K562 (cell line): ENCODE measurements around the gene EMC6. TPM values are rescaled to one million over a fixed set of nuclear protein-coding genes. Genes with fewer than 3 reads are reported as not detected.

Source experiments
- DMBX1 ChIP-seq: fragments of 250-450 bp; sonication (Bioruptor Pico); IDR thresholded peaks from 2 replicates; pipeline ENCODE4 v1.8.0; 2022; ENCODE audit warnings: inconsistent platforms, mild to moderate bottlenecking, moderate library complexity, borderline replicate concordance
- ELF2 ChIP-seq: fragments of 250-450 bp; sonication (Bioruptor Pico); IDR thresholded peaks from 2 replicates; pipeline ENCODE4 v1.5.0; 2021; ENCODE audit warnings: mild to moderate bottlenecking
- ESRRB ChIP-seq: fragments of 250-450 bp; sonication (Bioruptor Pico); IDR thresholded peaks from 2 replicates; pipeline ENCODE4 v1.5.0; 2020; ENCODE audit warnings: mild to moderate bottlenecking, moderate library complexity, borderline replicate concordance
- FUS ChIP-seq: fragments of 200-400 bp; formaldehyde crosslinking; optimal IDR thresholded peaks from 2 replicates; pipeline ENCODE3; 2017; ENCODE audit warnings: low read depth, low read length
- KAT7 ChIP-seq: sonication (generic); formaldehyde crosslinking; IDR thresholded peaks from 2 replicates; pipeline ENCODE4 v1.8.0; 2022; ENCODE audit warnings: missing genetic modification reagents, mild to moderate bottlenecking, borderline replicate concordance
- KAT8 ChIP-seq: fragments of 450-650 bp; IDR thresholded peaks from 2 replicates; pipeline ENCODE4 v1.6.1; 2016; ENCODE audit warnings: low read depth, mild to moderate bottlenecking
- KDM2B ChIP-seq: fragments of 250-450 bp; sonication (Bioruptor Pico); IDR thresholded peaks from 2 replicates; pipeline ENCODE4 v1.8.0; 2021; ENCODE audit warnings: mild to moderate bottlenecking, moderate library complexity
- MAFG ChIP-seq: fragments of 450-650 bp; conservative IDR thresholded peaks from 2 replicates; pipeline ENCODE4 v1.6.1; 2016; ENCODE audit warnings: missing genetic modification characterization, missing compliant biosample characterization
- POLR2H ChIP-seq: IDR thresholded peaks from 2 replicates; pipeline ENCODE4 v1.6.1; 2016; ENCODE audit warnings: missing genetic modification characterization, low read depth, mild to moderate bottlenecking, control low read depth, missing compliant biosample characterization, moderate library complexity
- RBM17 ChIP-seq: fragments of 200-400 bp; formaldehyde crosslinking; IDR thresholded peaks from 2 replicates; pipeline ENCODE4 v1.6.1; 2017; ENCODE audit warnings: low read depth, mild to moderate bottlenecking, low read length, borderline replicate concordance
- SP1 ChIP-seq: sonication (generic); formaldehyde crosslinking; IDR thresholded peaks from 2 replicates; pipeline ENCODE4 v1.8.1; 2022; ENCODE audit warnings: mild to moderate bottlenecking, missing genetic modification reagents
- THRAP3 ChIP-seq: fragments of 450-650 bp; IDR thresholded peaks from 2 replicates; pipeline ENCODE4 v1.6.1; 2016; ENCODE audit warnings: mild to moderate bottlenecking, inconsistent platforms, borderline replicate concordance
- ZBTB7A ChIP-seq: IDR thresholded peaks from 2 replicates; pipeline ENCODE4 v1.6.1; 2011; ENCODE audit warnings: low read depth, mild to moderate bottlenecking, low read length, moderate library complexity, borderline replicate concordance; ENCODE audit not compliant: control insufficient read depth
- polyA plus RNA-seq, 8 experiments: library from polyadenylated mRNA; depleted of rRNA in 4 of 8; stranded (reverse) in 5 of 8; unstranded in 3 of 8; fragments of >200 nt; fragmentation: Nextera tagmentation in 2 of 8; fragmentation: Illumina TruSeq in 1 of 8; extraction: Ambion mirVana in 2 of 8; extraction: Trizol in 1 of 8; gene quantifications; 2 replicates each; pipeline versions ENCODE4 v1.2.1 to v1.2.3, GENCODE V29; 2011 to 2014; ENCODE audit warnings: inconsistent platforms in 1 of 8, missing spikeins in 1 of 8
- total RNA-seq, 7 experiments: library from RNA; depleted of rRNA in 6 of 7; stranded (reverse); fragments of >200 nt in 6 of 7; fragmentation: Illumina TruSeq in 2 of 7; extraction: Trizol in 2 of 7; gene quantifications; 2 replicates each; pipeline versions ENCODE4 v1.2.1 to v1.2.3, GENCODE V29; 2011 to 2021; ENCODE audit warnings: low replicate concordance in 1 of 7
- TF ChIP-seq, protein P1 (sequence below): sonication (generic); formaldehyde crosslinking; IDR thresholded peaks from 2 replicates; pipeline ENCODE4 v1.9.0; 2022; ENCODE audit warnings: mild to moderate bottlenecking, missing genetic modification reagents
- TF ChIP-seq, protein P2 (sequence below), 3 experiments: fragments of 200-800 bp in 1 of 3; fragments of 250-450 bp in 1 of 3; fragments of 450-650 bp in 1 of 3; sonication (Bioruptor Pico) in 1 of 3; sonication (Bioruptor generic) in 1 of 3; formaldehyde crosslinking in 1 of 3; IDR thresholded peaks; 2 replicates each; pipeline versions ENCODE4 v1.6.1 to v1.8.0; 2016 to 2022; ENCODE audit warnings: mild to moderate bottlenecking in 2 of 3, missing genetic modification characterization in 2 of 3, missing compliant biosample characterization in 1 of 3, moderate library complexity in 1 of 3
- TF ChIP-seq, protein P3 (sequence below): fragments of 200-800 bp; sonication (Bioruptor generic); IDR thresholded peaks from 2 replicates; pipeline ENCODE4 v1.6.1; 2016; ENCODE audit warnings: missing genetic modification characterization, missing compliant biosample characterization
- TF ChIP-seq, protein P4 (sequence below): fragments of 250-450 bp; sonication (Bioruptor Pico); IDR thresholded peaks from 2 replicates; pipeline ENCODE4 v1.4.0; 2020

Gene EMC6
- total and polyA plus RNA-seq, 9 of the 15 experiments (the other 6 are each of a cell fraction or from before 2014, with no cell fraction given): 2.9 to 136 (median 24.9) TPM

DNA sequence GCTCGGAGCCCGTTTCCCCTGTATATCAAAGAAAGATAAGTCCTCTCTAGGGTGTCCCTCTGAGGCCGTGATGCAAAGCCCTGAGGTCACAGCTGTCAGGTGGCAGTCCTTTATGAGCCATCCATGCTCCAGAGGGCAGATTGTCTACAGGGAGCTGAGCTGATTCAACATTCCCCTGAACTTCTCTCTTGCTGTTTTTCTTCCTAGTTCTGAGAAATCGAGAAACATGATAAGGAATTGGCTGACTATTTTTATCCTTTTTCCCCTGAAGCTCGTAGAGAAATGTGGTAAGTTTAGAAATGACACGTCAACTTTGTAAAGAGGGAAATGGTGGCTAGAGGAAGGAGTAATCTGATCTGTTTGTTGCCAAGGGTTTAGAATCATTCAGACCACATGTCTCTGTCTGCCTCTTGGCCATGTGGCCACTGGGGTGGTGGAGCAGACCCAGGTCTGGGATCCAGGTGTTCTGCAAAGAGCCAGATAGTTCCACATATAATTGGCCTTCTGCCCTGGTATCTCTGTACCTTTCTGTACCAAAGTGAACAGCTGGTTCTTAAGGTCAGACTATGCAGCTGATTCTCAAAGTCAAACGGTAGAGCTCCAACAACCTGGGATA, 28.5 kb upstream of the EMC6 start (continued):
- TF ChIP-seq FUS: no peak
- TF ChIP-seq KAT8: no peak
- TF ChIP-seq DMBX1 (CRISPR knock-in tag): peak; percentile 31; the same call in 1 of the 2 replicates
- no peak for TF ChIP-seq ESRRB (CRISPR knock-in tag)
- TF ChIP-seq, protein P1, sequence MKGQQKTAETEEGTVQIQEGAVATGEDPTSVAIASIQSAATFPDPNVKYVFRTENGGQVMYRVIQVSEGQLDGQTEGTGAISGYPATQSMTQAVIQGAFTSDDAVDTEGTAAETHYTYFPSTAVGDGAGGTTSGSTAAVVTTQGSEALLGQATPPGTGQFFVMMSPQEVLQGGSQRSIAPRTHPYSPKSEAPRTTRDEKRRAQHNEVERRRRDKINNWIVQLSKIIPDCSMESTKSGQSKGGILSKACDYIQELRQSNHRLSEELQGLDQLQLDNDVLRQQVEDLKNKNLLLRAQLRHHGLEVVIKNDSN: peak; percentile 66
- TF ChIP-seq, protein P2, sequence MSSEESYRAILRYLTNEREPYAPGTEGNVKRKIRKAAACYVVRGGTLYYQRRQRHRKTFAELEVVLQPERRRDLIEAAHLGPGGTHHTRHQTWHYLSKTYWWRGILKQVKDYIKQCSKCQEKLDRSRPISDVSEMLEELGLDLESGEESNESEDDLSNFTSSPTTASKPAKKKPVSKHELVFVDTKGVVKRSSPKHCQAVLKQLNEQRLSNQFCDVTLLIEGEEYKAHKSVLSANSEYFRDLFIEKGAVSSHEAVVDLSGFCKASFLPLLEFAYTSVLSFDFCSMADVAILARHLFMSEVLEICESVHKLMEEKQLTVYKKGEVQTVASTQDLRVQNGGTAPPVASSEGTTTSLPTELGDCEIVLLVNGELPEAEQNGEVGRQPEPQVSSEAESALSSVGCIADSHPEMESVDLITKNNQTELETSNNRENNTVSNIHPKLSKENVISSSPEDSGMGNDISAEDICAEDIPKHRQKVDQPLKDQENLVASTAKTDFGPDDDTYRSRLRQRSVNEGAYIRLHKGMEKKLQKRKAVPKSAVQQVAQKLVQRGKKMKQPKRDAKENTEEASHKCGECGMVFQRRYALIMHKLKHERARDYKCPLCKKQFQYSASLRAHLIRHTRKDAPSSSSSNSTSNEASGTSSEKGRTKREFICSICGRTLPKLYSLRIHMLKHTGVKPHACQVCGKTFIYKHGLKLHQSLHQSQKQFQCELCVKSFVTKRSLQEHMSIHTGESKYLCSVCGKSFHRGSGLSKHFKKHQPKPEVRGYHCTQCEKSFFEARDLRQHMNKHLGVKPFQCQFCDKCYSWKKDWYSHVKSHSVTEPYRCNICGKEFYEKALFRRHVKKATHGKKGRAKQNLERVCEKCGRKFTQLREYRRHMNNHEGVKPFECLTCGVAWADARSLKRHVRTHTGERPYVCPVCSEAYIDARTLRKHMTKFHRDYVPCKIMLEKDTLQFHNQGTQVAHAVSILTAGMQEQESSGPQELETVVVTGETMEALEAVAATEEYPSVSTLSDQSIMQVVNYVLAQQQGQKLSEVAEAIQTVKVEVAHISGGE (CRISPR knock-in tag; IDR thresholded peaks at IDR 0.05): no peak
- TF ChIP-seq SP1 (CRISPR knock-in tag): no peak
- TF ChIP-seq, protein P3, sequence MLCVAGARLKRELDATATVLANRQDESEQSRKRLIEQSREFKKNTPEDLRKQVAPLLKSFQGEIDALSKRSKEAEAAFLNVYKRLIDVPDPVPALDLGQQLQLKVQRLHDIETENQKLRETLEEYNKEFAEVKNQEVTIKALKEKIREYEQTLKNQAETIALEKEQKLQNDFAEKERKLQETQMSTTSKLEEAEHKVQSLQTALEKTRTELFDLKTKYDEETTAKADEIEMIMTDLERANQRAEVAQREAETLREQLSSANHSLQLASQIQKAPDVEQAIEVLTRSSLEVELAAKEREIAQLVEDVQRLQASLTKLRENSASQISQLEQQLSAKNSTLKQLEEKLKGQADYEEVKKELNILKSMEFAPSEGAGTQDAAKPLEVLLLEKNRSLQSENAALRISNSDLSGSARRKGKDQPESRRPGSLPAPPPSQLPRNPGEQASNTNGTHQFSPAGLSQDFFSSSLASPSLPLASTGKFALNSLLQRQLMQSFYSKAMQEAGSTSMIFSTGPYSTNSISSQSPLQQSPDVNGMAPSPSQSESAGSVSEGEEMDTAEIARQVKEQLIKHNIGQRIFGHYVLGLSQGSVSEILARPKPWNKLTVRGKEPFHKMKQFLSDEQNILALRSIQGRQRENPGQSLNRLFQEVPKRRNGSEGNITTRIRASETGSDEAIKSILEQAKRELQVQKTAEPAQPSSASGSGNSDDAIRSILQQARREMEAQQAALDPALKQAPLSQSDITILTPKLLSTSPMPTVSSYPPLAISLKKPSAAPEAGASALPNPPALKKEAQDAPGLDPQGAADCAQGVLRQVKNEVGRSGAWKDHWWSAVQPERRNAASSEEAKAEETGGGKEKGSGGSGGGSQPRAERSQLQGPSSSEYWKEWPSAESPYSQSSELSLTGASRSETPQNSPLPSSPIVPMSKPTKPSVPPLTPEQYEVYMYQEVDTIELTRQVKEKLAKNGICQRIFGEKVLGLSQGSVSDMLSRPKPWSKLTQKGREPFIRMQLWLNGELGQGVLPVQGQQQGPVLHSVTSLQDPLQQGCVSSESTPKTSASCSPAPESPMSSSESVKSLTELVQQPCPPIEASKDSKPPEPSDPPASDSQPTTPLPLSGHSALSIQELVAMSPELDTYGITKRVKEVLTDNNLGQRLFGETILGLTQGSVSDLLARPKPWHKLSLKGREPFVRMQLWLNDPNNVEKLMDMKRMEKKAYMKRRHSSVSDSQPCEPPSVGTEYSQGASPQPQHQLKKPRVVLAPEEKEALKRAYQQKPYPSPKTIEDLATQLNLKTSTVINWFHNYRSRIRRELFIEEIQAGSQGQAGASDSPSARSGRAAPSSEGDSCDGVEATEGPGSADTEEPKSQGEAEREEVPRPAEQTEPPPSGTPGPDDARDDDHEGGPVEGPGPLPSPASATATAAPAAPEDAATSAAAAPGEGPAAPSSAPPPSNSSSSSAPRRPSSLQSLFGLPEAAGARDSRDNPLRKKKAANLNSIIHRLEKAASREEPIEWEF (CRISPR knock-in tag): no peak
- no peak for TF ChIP-seq RBM17
- no peak for TF ChIP-seq MAFG (tag)
- TF ChIP-seq ZBTB7A: no peak
- TF ChIP-seq POLR2H (tag): no peak
- no peak for TF ChIP-seq KAT7
- TF ChIP-seq, protein P4, sequence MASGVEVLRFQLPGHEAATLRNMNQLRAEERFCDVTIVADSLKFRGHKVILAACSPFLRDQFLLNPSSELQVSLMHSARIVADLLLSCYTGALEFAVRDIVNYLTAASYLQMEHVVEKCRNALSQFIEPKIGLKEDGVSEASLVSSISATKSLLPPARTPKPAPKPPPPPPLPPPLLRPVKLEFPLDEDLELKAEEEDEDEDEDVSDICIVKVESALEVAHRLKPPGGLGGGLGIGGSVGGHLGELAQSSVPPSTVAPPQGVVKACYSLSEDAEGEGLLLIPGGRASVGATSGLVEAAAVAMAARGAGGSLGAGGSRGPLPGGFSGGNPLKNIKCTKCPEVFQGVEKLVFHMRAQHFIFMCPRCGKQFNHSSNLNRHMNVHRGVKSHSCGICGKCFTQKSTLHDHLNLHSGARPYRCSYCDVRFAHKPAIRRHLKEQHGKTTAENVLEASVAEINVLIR (CRISPR knock-in tag): no peak
- no peak for TF ChIP-seq ELF2 (CRISPR knock-in tag)
- TF ChIP-seq KDM2B (CRISPR knock-in tag): no peak
- no peak for TF ChIP-seq THRAP3
